Stimulated activated CD8-positive, alpha-beta memory T cell treated with anti-CD3 and anti-CD28 coated beads, Interleukin-7, amount 100 ng/mL, for 48 hours (primary cell): ENCODE results near the gene TM9SF4.

ENCODE experiments used
- DNase-seq, 2 donors: peaks; one replicate each; pipeline ENCODE4 v3.0.0-alpha.2; 2020; ENCODE audit warnings: low read depth in 1 of 2; ENCODE audit errors: extremely low read depth in 1 of 2

Gene TM9SF4

DNA sequence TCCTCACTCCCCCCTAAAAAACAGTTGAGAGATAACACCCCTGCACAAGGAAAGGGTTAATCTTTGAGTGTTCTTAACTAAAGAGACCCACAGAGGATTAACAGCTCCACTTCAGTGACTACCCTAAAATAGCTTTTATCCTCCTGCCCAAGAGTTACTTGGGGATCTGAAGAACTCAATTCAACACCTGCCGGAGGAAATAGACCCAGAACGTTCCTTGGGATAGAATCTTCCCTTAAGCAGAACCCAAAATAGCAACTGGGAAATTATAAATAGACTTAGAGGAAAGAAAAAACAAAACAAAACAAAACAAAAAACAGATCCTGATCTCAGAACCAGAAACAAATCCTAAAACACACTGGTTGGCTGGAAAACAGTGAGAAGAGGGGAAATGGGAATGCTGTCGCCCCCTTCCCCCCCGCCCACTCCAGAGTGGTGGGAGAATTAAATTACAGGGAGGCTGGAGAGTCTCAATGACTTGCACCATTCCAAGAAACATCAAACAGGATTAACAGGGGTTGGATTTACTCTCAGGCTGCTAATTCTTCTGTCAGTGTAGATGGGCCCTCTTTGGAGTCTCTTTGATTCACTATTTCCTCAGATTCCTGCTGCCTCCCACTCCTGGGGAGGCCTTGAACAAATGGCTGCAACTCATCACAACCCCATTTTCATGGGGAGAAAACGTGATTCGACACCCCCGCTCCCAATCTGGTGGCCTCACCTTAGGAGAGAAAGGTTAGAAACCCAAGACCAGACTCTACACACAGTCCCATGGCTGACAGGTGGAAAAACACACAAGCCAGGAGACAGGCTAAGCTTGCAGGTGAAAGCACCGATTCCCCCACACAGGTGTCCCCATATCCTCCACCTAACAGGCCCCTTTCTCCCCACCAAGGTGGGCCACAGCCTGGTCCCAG is 96.6 kb downstream of the TM9SF4 start:
- no peak for DNase-seq

DNA sequence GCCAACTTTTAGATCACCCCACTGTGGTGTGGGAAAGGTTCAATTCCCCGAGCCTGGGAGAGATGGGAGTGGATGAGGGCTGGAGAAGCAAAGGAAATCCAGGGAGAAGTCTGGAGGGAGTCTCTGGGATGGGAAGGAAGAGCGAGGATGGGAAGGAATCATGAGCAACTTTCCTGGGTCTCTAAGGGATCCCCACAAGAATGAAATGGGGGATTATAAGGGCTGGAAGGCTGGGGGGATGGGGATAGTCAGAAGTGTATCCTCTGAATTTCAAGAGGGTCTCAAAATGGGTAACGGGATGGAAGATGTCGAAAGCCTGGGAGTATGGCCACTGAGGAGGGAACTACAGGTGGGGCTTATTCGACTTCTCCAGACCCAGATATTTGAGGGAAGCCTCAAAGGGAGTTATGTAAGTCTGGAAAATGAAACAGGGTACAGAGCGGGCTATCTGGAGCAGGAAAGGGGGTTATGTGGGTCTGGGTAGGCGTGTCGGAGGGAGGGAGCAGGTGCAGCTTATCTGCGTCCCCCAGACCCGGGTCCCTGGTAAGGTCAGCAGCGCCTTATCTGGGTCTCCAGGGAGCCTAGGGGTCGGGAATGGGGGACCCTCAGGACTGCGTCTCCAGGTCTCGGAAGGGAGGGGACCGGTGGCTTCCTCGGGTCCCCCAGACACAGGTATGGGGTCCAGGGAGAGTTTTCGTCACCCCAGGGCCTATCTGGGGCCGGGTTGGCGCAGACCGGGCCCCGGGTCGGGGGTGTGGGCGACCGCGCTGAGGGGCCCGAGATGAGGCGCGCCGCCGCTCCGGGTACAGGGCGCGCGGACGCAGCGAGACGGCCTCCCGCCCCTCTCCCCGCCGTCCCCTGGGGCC is 97.5 kb downstream of the TM9SF4 start:
- no peak for DNase-seq

DNA sequence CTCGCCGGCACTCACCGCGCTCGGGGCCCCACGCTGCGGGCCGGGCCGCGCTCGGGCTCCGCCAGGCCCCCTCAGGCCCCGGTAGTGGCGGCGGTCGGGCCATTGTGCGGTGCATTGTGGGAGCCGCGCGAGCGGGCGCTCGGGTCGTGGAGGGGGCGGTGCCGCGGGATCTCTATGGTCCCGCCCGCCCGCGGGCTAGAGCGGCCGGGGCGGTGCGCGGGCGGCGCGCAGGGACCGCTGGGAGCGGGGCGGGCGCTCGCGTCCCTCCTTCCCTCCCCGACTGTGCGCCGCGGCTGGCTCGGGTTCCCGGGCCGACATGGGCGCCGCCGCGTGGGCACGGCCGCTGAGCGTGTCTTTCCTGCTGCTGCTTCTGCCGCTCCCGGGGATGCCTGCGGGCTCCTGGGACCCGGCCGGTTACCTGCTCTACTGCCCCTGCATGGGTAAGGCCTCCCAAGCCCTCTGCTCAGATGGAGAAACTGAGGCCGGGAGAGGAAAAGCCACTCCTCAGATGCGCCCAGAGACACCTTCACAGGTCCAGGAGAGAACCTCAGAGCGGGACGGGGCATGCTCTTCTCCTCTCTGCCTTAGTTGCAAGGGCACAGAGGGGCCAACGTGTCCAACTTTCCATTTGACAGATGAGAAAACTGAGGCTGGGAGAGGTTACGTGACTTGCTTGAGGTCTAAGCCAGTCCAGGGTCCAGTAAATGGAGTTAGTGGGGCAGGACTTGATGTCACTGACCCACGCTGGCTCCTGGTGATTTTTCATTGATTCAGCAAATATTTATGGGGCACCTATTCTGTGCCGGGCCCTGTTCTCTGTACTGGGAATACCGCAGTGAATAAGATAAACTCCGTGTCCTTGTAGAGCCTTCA is 98.3 kb downstream of the TM9SF4 start, which contains the start of the genes PLAGL2 and POFUT1:
Gene PLAGL2, minus strand, starts transcription at position 118 of the 873 bp plus-strand sequence. CDS start 5,565 bp downstream, outside the sequence.
Gene POFUT1, plus strand, starts transcription at position 255 of the 873 bp plus-strand sequence. Its CDS starts 62 bp downstream, at position 317.
- DNase-seq: peak; percentile 77 to 82

DNA sequence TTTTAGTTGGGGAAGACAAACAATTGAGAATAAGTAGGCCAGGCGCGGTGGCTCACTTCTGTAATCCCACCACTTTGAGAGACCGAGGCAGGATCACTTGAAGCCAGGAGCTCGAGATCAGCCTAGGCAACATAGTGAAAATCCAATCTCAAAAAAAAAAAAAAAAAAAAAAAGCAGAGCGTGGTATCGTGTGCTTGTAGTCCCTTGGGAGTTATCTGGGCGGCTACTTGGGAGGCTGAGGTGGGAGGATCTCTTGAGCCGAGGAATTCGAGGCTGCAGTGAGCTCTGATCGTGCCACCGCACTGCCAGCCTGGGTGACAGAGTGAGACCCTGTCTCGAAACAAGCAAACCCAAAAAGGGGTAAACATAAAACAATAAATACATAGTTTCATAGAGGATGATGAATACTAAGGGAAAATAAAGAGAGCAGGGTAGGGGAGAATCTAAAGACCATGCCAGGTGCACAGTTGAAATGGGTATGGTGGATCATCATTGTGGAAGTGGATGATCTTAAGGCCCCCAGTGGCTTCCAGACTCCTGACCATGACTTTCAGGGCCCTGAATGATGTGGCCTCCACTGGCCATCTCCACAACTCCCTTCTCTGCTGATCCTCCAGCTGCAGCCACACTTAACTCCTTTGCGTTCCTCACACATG is 99.1 kb downstream of the TM9SF4 start:
- DNase-seq: no peak

DNA sequence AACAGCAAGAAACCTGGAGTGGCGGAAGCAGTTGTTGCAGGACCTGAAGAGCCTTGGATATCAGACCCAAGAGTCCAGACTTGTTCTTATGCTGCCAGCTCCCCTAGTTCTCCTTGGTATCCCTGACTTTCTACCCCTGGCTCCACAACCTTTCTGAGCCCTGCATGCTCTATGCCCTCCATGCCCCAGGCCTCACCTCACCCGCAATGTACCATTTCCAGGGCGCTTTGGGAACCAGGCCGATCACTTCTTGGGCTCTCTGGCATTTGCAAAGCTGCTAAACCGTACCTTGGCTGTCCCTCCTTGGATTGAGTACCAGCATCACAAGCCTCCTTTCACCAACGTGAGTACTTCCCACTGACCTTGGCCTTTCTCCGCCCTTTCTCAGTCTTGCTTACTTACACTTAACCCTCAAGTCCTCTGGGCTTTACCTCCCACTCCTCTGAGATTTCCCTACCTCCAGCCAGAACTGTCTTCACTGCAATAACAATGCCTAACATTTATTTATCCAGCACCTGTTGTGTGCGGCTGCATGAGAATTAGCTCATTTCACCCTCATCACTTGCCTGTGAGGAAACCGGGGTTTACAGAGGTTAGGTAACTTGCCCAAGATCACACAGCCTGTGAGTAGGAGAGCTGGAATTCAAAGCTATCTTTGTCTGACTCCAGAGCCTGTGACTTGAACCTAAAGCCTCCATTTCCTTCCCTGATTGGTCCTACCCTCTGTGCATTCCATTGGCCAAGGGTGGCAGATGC is 100.5 kb downstream of the TM9SF4 start:
- DNase-seq: no peak

DNA sequence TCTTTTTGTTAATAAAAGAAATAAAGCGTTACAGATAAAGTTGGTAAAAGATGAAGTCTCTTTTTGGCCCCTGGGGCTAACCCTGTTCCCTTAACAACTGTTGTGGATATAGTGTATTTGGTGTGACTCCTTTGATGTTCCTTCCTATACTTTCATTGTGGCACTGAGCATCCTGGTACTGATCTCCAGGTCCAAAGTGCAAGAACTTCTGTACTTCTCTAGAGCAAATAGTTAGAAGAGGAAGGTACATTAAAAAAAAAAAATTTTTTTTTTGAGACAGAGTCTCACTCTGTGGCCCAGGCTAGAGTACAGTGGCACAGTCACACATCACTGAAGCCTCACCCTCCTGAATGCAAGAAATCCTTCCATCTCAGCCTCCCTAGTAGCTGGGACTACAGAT is 104.4 kb downstream of the TM9SF4 start:
- DNase-seq: no peak

DNA sequence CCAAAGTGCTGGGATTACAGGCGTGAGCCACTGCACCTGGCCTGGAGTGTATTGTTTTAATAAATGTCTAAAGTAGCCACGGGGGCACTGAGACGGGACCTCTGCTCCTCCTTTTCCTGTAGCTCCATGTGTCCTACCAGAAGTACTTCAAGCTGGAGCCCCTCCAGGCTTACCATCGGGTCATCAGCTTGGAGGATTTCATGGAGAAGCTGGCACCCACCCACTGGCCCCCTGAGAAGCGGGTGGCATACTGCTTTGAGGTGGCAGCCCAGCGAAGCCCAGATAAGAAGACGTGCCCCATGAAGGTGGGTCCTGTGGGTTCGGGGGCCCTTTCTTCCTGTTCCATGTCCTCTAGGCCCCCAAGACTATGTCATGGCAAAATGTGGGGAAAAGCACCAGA is 105.6 kb downstream of the TM9SF4 start:
- DNase-seq: no peak

DNA sequence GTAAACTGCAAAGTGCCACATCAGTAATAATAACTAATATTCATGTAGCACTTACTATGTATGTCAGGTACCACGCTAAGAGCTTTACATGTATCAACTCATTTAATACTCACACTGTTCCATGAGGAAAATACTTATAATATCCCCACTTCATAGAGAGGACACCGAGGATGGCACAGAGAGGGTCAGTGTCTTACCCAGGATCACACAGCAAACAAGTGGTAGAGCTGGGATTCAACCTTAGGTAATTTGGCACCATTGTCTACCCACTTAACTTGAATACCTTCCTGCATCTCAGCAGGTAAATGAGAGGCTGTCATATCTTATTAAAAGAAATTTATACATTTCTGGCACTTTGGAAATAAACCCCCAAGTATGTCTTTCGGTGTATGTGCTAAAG is 106.2 kb downstream of the TM9SF4 start:
- DNase-seq: no peak

DNA sequence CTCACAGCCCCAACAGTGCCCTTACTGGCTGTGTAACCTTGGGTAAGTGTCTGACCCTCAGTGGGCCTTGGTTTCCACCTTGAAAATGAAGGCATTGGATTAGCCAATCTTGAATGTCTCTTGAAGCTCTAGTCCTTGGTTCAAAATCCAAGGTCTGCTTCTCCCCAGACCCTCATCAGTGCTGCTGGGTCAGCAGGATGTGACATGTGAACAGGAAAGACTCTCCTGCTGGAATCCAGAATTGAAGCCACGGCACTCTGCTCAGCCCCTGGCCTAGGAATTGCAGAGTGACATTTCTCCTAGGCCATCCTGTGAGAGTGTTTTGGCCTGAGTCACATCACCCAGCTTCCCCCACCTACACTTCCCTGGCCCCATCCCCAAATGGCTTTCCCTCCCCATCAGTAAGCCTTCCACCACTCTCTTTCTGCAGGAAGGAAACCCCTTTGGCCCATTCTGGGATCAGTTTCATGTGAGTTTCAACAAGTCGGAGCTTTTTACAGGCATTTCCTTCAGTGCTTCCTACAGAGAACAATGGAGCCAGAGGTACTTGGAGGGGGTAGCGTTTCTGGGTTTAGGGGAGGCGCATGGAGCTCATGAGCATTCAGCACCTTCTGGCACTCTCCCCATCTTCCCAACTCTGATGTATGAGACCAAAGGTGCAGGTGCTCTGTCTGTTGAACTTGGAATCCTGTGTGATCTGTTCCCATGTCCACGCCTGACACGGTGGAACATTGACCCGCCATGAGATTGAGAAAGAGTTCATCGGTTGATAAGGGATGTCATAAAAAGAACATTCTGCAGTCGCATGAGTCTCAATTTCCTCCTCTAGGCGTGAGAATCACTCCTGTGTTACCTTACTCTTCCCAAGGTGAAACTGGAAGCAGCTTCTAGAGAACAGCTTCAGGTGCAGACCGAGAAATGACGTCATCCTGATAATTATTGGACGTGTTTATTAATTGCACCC is 106.9 kb downstream of the TM9SF4 start:
- no peak for DNase-seq
